Heart left ventricle (tissue), 16 donors: Measurements from ENCODE around the gene SENP6. TPM values are rescaled to one million over a fixed set of nuclear protein-coding genes. Genes with fewer than 3 reads are reported as not detected.
A peak's percentile ranks its signal among the peaks of the same experiment; 100 is the strongest.

Experiments
- ATAC-seq, 4 donors: fragments of 200-7000 bp; cut with Tn5 transposase; one replicate each; pipeline ENCODE4 v1.9.1; 2020 to 2022; ENCODE audit warnings: moderate library complexity in 4 of 4, mild to moderate bottlenecking in 3 of 4, moderate number of reproducible peaks in 1 of 4
- DNase-seq, 5 donors: peaks; one replicate each; pipeline ENCODE4 v3.0.0-alpha.2; 2020
- H3K27ac ChIP-seq, 12 donors: fragments of 200-600 bp; sonication (generic) in 4 of 12; one replicate each; pipeline versions ENCODE4 v1.5.0 to v1.8.0; 2016 to 2022; ENCODE audit warnings: mild to moderate bottlenecking in 2 of 12
- H3K27me3 ChIP-seq, 9 donors: fragments of 200-600 bp; sonication (generic) in 2 of 9; one replicate each; pipeline versions ENCODE4 v1.5.1 to v1.8.0; 2016 to 2022; ENCODE audit warnings: mild to moderate bottlenecking in 3 of 9
- H3K36me3 ChIP-seq, 9 donors: fragments of 200-600 bp; sonication (generic) in 2 of 9; one replicate each; pipeline versions ENCODE4 v1.5.0 to v1.8.0; 2018 to 2022; ENCODE audit warnings: mild to moderate bottlenecking in 2 of 9
- H3K4me1 ChIP-seq, 12 donors: fragments of 200-600 bp; sonication (generic) in 4 of 12; one replicate each; pipeline versions ENCODE4 v1.5.0 to v1.8.0; 2016 to 2022; ENCODE audit warnings: mild to moderate bottlenecking in 3 of 12
- H3K4me3 ChIP-seq, 12 donors: fragments of 200-600 bp; sonication (generic) in 4 of 12; one replicate each; pipeline versions ENCODE4 v1.5.0 to v1.8.0; 2017 to 2022; ENCODE audit warnings: mild to moderate bottlenecking in 9 of 12, moderate library complexity in 4 of 12
- H3K9me3 ChIP-seq, 12 donors: fragments of 200-600 bp; sonication (generic) in 4 of 12; one replicate each; pipeline versions ENCODE4 v1.5.0 to v1.8.0; 2016 to 2022; ENCODE audit warnings: mild to moderate bottlenecking in 1 of 12
- POLR2A ChIP-seq, 2 donors: fragments of 450-650 bp; IDR thresholded peaks; one replicate each; pipeline ENCODE4 v1.6.1; 2017; ENCODE audit warnings: antibody characterized with exemption in 2 of 2, mild to moderate bottlenecking in 2 of 2, moderate library complexity in 2 of 2
- WGBS, 4 donors: extraction: QIAGEN DNeasy Blood & Tissue Kit in 2 of 4; methylation state at CpG; one replicate each; pipeline versions ENCODE4 v1.1.5 to v1.1.7; 2013 to 2018; 5-methylcytosine and 5-hydroxymethylcytosine counted together
- intact Hi-C, 10 donors: fragments of 100-400 bp; cut with DNase I; formaldehyde crosslinking; loops; one replicate each; pipeline versions ENCODE4 v1.11.1 to v1.14.2; 2022
- polyA plus RNA-seq, 2 donors: library from polyadenylated mRNA; stranded (reverse); fragments of 200-250 nt; gene quantifications; one replicate each; pipeline ENCODE4 v1.2.3, GENCODE V29; 2013
- total RNA-seq, 9 donors: library from RNA; depleted of rRNA in 2 of 9; stranded (reverse); fragments of >200 nt in 2 of 9; fragmentation: NEBNext Ultra II Directional in 3 of 9; extraction: Animal tissue kit (Norgen Biotek cat#: 25700) in 3 of 9; gene quantifications; one replicate each; pipeline versions ENCODE4 v1.1.0 to v1.2.4, GENCODE V29; 2016 to 2023
- TF ChIP-seq, protein P1 (sequence below), 12 donors: fragments of 200-600 bp; sonication (generic) in 4 of 12; IDR thresholded peaks; one replicate each; pipeline versions ENCODE4 v1.5.0 to v1.8.0; 2018 to 2022; ENCODE audit warnings: antibody characterized with exemption in 12 of 12, mild to moderate bottlenecking in 5 of 12
- donor health status: ischemic (EF 13 %, LVEDD 7.1; RV severe dilation, severe dysfunction).
- donor health status: healthy with polysubstance abuse.
- donor health status: DM: no; HTN: yes; CAD: no.
- donor health status: DM: no; HTN: no; CAD: no.
- donor health status: ischemic (EF 25% LVEDD 6.9; RV normal size, moderate dysfunction).
- donor health status: ischemic (EF 25% LVEDD 5.7; RV mildly dilated, moderate dysfunction).
- donor health status: healthy.
- donor health status: DM: yes; HTN: yes; CAD: no.
- donor health status: ischemic (EF 35%, LVEDD 5.7; RV mildly dilated, moderate dysfunction).
- donor health status: nonischemic (EF 11% LVEDD 7.7; RV severe dilation, severe dysfunction).
- donor health status: DM: yes; HTN: yes; CAD: no.
- donor health status: PGD.
- donor health status: ischemic (EF 29% LVEDD 5.4; RV normal size, mild dysfunction).
- donor health status: nonischemic (EF 23%, LVEDD 6.1; RV moderate dilation, normal function).

The SENP6 gene
- total and polyA plus RNA-seq, 11 donors, result 16.2 to 71.5 (median 53.9) TPM

DNA sequence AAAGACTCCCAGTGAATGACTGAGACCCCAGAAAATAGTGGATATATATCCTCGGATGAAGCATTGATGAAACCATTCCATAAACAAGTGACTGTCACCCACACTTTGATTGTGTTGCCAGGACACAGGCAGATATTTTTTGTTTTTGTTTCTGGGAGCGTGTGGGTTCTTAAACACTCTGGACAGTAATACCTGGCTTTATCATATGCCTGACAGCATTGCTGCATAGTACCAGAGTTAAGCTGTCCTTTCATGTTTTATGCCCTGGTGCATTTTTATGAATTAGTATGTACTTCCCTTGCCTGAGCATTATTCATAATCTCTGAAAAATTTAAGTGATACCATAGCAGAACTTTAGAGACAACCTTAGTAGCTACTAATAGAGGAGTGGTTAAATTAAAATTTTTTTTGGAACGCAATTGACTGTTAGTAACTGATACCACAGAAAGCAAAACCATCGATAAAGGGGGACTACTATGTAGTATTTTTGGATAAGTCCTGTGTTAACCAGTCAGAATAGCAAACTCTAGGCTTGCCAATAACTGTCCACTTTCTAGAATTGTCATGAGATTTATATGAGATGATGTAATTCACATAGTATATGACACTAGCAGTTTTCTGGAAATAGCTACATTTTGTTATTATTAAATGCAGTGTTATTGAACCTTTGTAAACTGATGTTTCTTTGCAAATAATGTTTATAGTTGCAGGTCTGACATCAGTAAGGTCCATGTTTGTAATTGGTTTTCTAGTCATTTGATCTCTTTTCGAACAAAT, 30.4 kb downstream of the SENP6 start:
- Histone ChIP-seq H3K27me3 (no peaks in the 10 kb centered on the region), H3K36me3 (peaks cover 0 to 62% (median 48%) of the 10 kb centered on the region in 9 donors), H3K9me3 (no peaks in the 10 kb centered on the region), H3K4me3 (no peak overlapping the region), H3K4me1 (peaks cover 0 to 40% (median 15%) of the 10 kb centered on the region in 12 donors), H3K27ac (peak overlapping the region in 1 of 12 donors; percentile 32)
- WGBS, 4 donors, result 58 to 61% (median 61%) methylated on average over 5 of the region's 5 CpGs
- TF ChIP-seq, protein P1, sequence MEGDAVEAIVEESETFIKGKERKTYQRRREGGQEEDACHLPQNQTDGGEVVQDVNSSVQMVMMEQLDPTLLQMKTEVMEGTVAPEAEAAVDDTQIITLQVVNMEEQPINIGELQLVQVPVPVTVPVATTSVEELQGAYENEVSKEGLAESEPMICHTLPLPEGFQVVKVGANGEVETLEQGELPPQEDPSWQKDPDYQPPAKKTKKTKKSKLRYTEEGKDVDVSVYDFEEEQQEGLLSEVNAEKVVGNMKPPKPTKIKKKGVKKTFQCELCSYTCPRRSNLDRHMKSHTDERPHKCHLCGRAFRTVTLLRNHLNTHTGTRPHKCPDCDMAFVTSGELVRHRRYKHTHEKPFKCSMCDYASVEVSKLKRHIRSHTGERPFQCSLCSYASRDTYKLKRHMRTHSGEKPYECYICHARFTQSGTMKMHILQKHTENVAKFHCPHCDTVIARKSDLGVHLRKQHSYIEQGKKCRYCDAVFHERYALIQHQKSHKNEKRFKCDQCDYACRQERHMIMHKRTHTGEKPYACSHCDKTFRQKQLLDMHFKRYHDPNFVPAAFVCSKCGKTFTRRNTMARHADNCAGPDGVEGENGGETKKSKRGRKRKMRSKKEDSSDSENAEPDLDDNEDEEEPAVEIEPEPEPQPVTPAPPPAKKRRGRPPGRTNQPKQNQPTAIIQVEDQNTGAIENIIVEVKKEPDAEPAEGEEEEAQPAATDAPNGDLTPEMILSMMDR (IDR thresholded peaks at IDR 0.05), result no peak
- TF ChIP-seq POLR2A (IDR thresholded peaks at IDR 0.05), result no peak
- intact Hi-C loops, result no loop called here
- ATAC-seq (peak in 3 of 4 donors; percentile 66 to 73 (median 66)), DNase-seq (no peak)

DNA sequence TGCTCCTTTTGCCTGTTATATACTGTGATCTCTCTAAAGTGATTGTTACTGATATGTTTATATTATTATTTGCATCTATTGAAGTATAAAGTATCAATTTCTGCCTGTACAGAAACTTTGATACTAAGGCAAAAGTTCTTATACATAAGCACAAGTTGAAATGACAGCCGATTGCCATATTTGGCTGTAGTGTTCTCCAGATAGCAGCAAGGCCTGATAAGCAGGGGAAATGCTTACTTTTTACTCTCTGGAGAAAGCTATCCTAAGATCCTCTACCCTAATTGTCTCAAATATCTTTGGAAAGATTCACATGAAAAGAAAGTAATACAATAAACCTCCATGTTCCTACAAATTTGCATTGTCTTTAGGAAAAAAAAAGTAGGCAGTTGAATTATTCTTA, 31.4 kb downstream of the SENP6 start:
- Histone ChIP-seq H3K9me3 (no peaks in the 10 kb centered on the region), H3K27ac (peak overlapping the region in 1 of 12 donors; percentile 32), H3K4me3 (no peak overlapping the region), H3K4me1 (peaks cover 0 to 40% (median 15%) of the 10 kb centered on the region in 12 donors), H3K27me3 (no peaks in the 10 kb centered on the region), H3K36me3 (peaks cover 0 to 64% (median 50%) of the 10 kb centered on the region in 9 donors)
- no peak for DNase-seq
- WGBS, 4 donors, result 17 to 38% (median 30%) methylated on average over 1 of the region's 1 CpG
- ATAC-seq, result no peak
- intact Hi-C loops, result no loop called here
- TF ChIP-seq, protein P1 (IDR thresholded peaks at IDR 0.05), result no peak
- no peak for TF ChIP-seq POLR2A (IDR thresholded peaks at IDR 0.05)

DNA sequence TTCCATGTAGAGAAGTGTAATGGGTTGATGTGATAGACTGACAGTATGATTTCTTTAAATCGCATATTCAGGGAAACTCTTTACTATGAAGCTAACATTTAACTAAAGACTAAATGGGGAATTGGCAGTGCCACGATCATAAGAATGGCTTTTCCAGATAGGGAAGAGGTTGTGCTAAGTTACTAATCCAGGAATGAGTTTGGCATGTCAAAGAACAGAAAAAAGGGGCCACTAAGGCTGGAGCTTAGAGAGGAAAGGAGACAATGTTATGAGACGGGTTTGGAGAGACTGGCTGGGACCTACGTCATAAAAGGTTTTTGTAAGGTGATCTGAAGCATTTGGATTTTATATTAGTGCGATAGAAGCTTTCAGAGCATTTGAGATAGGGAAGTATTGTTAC, 40.6 kb downstream of the SENP6 start:
- TF ChIP-seq POLR2A (IDR thresholded peaks at IDR 0.05), result no peak
- TF ChIP-seq, protein P1 (IDR thresholded peaks at IDR 0.05), result no peak
- Histone ChIP-seq H3K27me3 (no peaks in the 10 kb centered on the region), H3K27ac (peak overlapping the region in 3 of 12 donors; percentile 5 to 16 (median 10)), H3K36me3 (peaks cover 0 to 79% (median 61%) of the 10 kb centered on the region in 9 donors), H3K4me1 (peaks cover 0 to 13% (median 0%) of the 10 kb centered on the region in 12 donors), H3K4me3 (no peak overlapping the region), H3K9me3 (no peaks in the 10 kb centered on the region)
- intact Hi-C loops, result no loop called here
- ATAC-seq (no peak), DNase-seq (no peak)
- WGBS, 4 donors, result 69 to 83% (median 76%) methylated on average over 5 of the region's 5 CpGs

DNA sequence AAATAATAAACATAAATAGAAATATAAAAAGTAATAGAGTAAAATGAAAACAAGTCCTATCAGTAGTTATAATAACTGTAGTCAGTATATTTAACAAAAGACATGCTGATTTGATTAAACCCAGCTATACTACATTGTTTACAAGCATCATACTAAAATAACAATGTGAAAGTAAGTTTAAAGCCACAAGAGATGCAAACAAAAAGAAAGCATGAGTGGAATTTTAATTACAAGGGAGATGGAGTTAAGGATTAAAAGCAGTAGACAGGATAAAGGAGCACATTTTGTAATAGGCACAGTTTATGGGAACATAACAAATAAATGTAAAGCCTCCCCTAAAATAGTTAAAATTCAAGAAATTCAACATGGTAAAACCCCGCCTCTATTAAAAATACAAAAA, 41.5 kb downstream of the SENP6 start:
- no peak for ATAC-seq
- intact Hi-C loops, result no loop called here
- TF ChIP-seq, protein P1 (IDR thresholded peaks at IDR 0.05), result no peak
- TF ChIP-seq POLR2A (IDR thresholded peaks at IDR 0.05), result no peak
- no peak overlapping the region for H3K4me3 ChIP-seq
- no peaks in the 10 kb centered on the region for H3K9me3 ChIP-seq
- WGBS, 4 donors, result 94 to 97% (median 97%) methylated on average over 1 of the region's 1 CpG
- no peak for DNase-seq
- H3K27ac ChIP-seq, result no peak overlapping the region
- H3K27me3 ChIP-seq, result no peaks in the 10 kb centered on the region
- H3K4me1 ChIP-seq, result peaks cover 0 to 13% (median 0%) of the 10 kb centered on the region in 12 donors
- peaks cover 0 to 80% (median 62%) of the 10 kb centered on the region in 9 donors for H3K36me3 ChIP-seq
